Gastrocnemius medialis (tissue), 4 donors: ENCODE measurements around the gene TMEM86B. TPM values are rescaled to one million over a fixed set of nuclear protein-coding genes. Genes with fewer than 3 reads are reported as not detected.
"Not testable (repeated sequence)": the region's sequence is repeated elsewhere in the genome, so short reads cannot be mapped to it uniquely, and the experiment has no call there.

Source experiments
- ATAC-seq, 2 donors: fragments of 150-250 bp; one replicate each; pipeline ENCODE4 v1.9.1; 2016
- DNase-seq, 2 donors: peaks; one replicate each; pipeline ENCODE4 v3.0.0-alpha.2; 2019
- H3K27ac ChIP-seq, 4 donors: fragments of 200-600 bp; sonication (generic); 1 replicate in 1 of 4; 2 replicates in 3 of 4; pipeline ENCODE4 v1.5.1; 2016 to 2018; ENCODE audit warnings: mild to moderate bottlenecking in 2 of 4, moderate library complexity in 1 of 4
- H3K27me3 ChIP-seq, 3 donors: fragments of 200-600 bp; sonication (generic) in 2 of 3; 1 replicate in 1 of 3; 2 replicates in 2 of 3; pipeline versions ENCODE4 v1.5.1 to v1.6.0; 2016 to 2019; ENCODE audit warnings: mild to moderate bottlenecking in 1 of 3, moderate library complexity in 1 of 3
- H3K36me3 ChIP-seq, 2 donors: fragments of 200-600 bp; sonication (generic) in 1 of 2; one replicate each; pipeline ENCODE4 v1.5.1; 2017 to 2018
- H3K4me1 ChIP-seq, 2 donors: fragments of 200-600 bp; sonication (generic) in 1 of 2; one replicate each; pipeline ENCODE4 v1.5.1; 2016 to 2017; ENCODE audit warnings: mild to moderate bottlenecking in 2 of 2
- H3K4me3 ChIP-seq, 4 donors: fragments of 200-600 bp; sonication (generic) in 3 of 4; 1 replicate in 1 of 4; 2 replicates in 3 of 4; pipeline ENCODE4 v1.5.1; 2016 to 2019; ENCODE audit warnings: mild to moderate bottlenecking in 2 of 4
- H3K9me3 ChIP-seq, 3 donors: fragments of 200-600 bp; sonication (generic) in 2 of 3; 1 replicate in 1 of 3; 2 replicates in 2 of 3; pipeline ENCODE4 v1.5.1; 2016 to 2019
- POLR2A ChIP-seq, 2 donors: fragments of 450-650 bp; IDR thresholded peaks; one replicate each; pipeline ENCODE4 v1.6.1; 2017; ENCODE audit warnings: antibody characterized with exemption in 2 of 2, mild to moderate bottlenecking in 2 of 2, moderate library complexity in 2 of 2
- in situ Hi-C, 4 donors: fragments of 200-750 bp; cut with MboI; loops; one replicate each; pipeline versions ENCODE4 v1.15.0 to v1.8.0; 2017; ENCODE audit warnings: low sequenced_read_pairs in 4 of 4
- intact Hi-C: fragments of 100-400 bp; cut with DNase I; formaldehyde crosslinking; loops from one replicate; pipeline ENCODE4 v1.15.1; 2023; ENCODE audit warnings: low total_unique reads
- total RNA-seq, 4 donors: library from RNA; depleted of rRNA; stranded (reverse); fragments of >200 nt; gene quantifications; one replicate each; pipeline versions ENCODE4 v1.1.0 to v1.2.3, GENCODE V29; 2016
- TF ChIP-seq, protein P1 (sequence below), 5 experiments: fragments of 450-650 bp in 3 of 5; fragments of 200-600 bp in 2 of 5; sonication (generic) in 2 of 5; IDR thresholded peaks in 4 of 5; conservative IDR thresholded peaks in 1 of 5; 1 replicate in 4 of 5; 2 replicates in 1 of 5; pipeline ENCODE4 v1.5.1; 2016 to 2019; ENCODE audit warnings: antibody characterized with exemption in 5 of 5, mild to moderate bottlenecking in 3 of 5, moderate library complexity in 3 of 5

Gene TMEM86B
- total RNA-seq, 4 donors from 2014 or later: 0.87 to 5.0 (median 1.7) TPM

- ATAC-seq (no peak), DNase-seq (no peak)
- H3K4me1 ChIP-seq: no peaks in the 10 kb centered on the region
- H3K9me3 ChIP-seq: no peaks in the 10 kb centered on the region
- H3K4me3 ChIP-seq: no peak overlapping the region
- TF ChIP-seq, protein P1, sequence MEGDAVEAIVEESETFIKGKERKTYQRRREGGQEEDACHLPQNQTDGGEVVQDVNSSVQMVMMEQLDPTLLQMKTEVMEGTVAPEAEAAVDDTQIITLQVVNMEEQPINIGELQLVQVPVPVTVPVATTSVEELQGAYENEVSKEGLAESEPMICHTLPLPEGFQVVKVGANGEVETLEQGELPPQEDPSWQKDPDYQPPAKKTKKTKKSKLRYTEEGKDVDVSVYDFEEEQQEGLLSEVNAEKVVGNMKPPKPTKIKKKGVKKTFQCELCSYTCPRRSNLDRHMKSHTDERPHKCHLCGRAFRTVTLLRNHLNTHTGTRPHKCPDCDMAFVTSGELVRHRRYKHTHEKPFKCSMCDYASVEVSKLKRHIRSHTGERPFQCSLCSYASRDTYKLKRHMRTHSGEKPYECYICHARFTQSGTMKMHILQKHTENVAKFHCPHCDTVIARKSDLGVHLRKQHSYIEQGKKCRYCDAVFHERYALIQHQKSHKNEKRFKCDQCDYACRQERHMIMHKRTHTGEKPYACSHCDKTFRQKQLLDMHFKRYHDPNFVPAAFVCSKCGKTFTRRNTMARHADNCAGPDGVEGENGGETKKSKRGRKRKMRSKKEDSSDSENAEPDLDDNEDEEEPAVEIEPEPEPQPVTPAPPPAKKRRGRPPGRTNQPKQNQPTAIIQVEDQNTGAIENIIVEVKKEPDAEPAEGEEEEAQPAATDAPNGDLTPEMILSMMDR (IDR thresholded peaks at IDR 0.05 in 4 of 5, conservative IDR thresholded peaks at IDR 0.05 in 1 of 5): no peak
- TF ChIP-seq POLR2A (IDR thresholded peaks at IDR 0.05): no peak
- H3K27me3 ChIP-seq: peaks cover 10 to 24% (median 19%) of the 10 kb centered on the region in 3 donors
- no peak overlapping the region for H3K27ac ChIP-seq
- H3K36me3 ChIP-seq: no peaks in the 10 kb centered on the region
- in situ Hi-C loops (no loop called here), intact Hi-C loops (no loop called here)
These were observed 18.7 kb downstream of the TMEM86B start for GRCh38 chr19:55209693-55210472.

DNA sequence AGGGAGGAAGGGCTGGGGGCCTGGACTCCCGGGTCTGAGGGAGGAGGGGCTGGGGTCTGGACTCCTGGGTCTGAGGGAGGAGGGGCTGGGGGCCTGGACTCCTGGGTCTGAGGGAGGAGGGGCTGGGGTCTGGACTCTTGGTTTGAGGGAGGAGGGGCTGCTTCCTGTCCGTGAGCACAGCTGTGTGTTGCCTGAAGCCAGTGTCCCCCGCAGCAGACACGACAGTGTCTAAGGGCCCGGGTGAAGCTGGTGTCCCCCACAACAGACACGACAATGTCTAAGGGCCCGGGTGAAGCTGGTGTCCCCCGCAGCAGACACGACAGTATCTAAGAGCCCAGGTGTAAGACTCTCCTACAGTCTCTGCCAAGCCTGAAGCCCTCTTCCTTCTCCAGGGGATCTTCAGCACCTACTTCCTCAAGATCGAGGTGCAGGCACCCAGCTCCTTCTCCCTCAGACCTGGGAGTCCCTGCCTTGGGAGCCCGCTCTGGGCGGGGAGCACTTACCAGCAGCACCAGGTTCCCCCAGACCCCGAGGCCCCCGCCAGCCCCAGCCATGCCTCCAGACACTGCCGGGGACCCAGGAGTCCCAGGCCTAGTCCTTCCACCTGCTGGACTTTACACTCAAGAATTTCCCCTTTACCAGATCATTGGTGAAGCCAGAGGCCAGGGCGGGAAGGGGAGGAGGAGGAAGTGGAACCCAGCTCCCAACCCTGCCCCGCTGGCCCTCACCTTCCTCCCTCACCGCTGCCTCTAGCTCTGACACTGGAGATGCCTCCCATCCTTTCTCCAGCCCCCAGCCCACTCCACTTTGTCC, 19.5 kb downstream of the TMEM86B start, which contains the start of gene PTPRH:
PTPRH (minus strand) TSS at position 622 of the 813 bp plus-strand sequence; CDS start at position 554, 68 bp downstream.
- Histone ChIP-seq H3K36me3 (no peaks in the 10 kb centered on the region), H3K4me3 (no peak within 1 kb of the TSS), H3K27me3 (peaks cover 10 to 24% (median 23%) of the 10 kb centered on the region in 3 donors), H3K9me3 (no peaks in the 10 kb centered on the region), H3K27ac (no peak within 1 kb of the TSS), H3K4me1 (no peaks in the 10 kb centered on the region)
- TF ChIP-seq POLR2A (IDR thresholded peaks at IDR 0.05): no peak
- TF ChIP-seq, protein P1 (IDR thresholded peaks at IDR 0.05 in 4 of 5, conservative IDR thresholded peaks at IDR 0.05 in 1 of 5): no peak
- ATAC-seq: no peak
- DNase-seq: no peak
- in situ Hi-C loops: no loop called here
- intact Hi-C loops: no loop called here

- ATAC-seq (no peak), DNase-seq (peak in 1 of 2 donors; percentile 17)
- Histone ChIP-seq H3K27me3 (peaks cover 10 to 21% (median 18%) of the 10 kb centered on the region in 3 donors), H3K4me3 (no peak overlapping the region), H3K36me3 (no peaks in the 10 kb centered on the region), H3K9me3 (no peaks in the 10 kb centered on the region), H3K27ac (no peak overlapping the region), H3K4me1 (no peaks in the 10 kb centered on the region)
- intact Hi-C loops (no loop called here), in situ Hi-C loops (no loop called here)
- TF ChIP-seq POLR2A (IDR thresholded peaks at IDR 0.05): no peak
- TF ChIP-seq, protein P1 (IDR thresholded peaks at IDR 0.05 in 4 of 5, conservative IDR thresholded peaks at IDR 0.05 in 1 of 5): no peak
These were observed 21.7 kb downstream of the TMEM86B start for GRCh38 chr19:55206664-55207500.

- intact Hi-C loops, in situ Hi-C loops, H3K36me3 ChIP-seq, H3K4me3 ChIP-seq, H3K27ac ChIP-seq, ATAC-seq, H3K9me3 ChIP-seq, H3K4me1 ChIP-seq, DNase-seq: not testable (repeated sequence)
- H3K27me3 ChIP-seq: peaks cover 8 to 16% (median 16%) of the 10 kb centered on the region in 3 donors
These were observed 26.4 kb downstream of the TMEM86B start for GRCh38 chr19:55202199-55202598.
